Activated T-helper 2 cell treated with anti-CD3 and anti-CD28 coated beads, Interferon-gamma antibody, Interleukin-2, Interleukin-4, amounts not matched to agents 10 μg/mL and 5 μg/mL and 100 μg/mL, durations not matched to agents 14 hours and 24 hours and 36 hours (primary cell): ENCODE results near the gene SPNS2. TPM values are rescaled to one million over a fixed set of nuclear protein-coding genes. Genes with fewer than 3 reads are reported as not detected.

ENCODE experiments used
- DNase-seq: peaks from one replicate; pipeline ENCODE4 v3.0.0; 2021; ENCODE audit warnings: low spot score
- H3K27ac Mint-ChIP-seq: one replicate; pipeline ENCODE4 v1.8.0; 2021; ENCODE audit warnings: mixed read lengths
- H3K27me3 Mint-ChIP-seq: one replicate; pipeline ENCODE4 v1.8.0; 2021; ENCODE audit warnings: low read depth, mixed read lengths
- H3K36me3 Mint-ChIP-seq: one replicate; pipeline ENCODE4 v1.8.0; 2021; ENCODE audit warnings: low read depth, mixed read lengths
- H3K4me1 Mint-ChIP-seq: one replicate; pipeline ENCODE4 v1.8.0; 2021; ENCODE audit warnings: low read depth, mixed read lengths
- H3K4me3 Mint-ChIP-seq: one replicate; pipeline ENCODE4 v1.8.0; 2021; ENCODE audit warnings: low read depth, mild to moderate bottlenecking, moderate library complexity, mixed read lengths
- H3K9me3 Mint-ChIP-seq: one replicate; pipeline ENCODE4 v1.8.0; 2021; ENCODE audit warnings: mixed read lengths
- intact Hi-C: fragments of 100-400 bp; cut with micrococcal nuclease; formaldehyde crosslinking; loops from one replicate; pipeline ENCODE4 v1.15.1; 2023
- total RNA-seq: library from RNA; stranded (reverse); gene quantifications from 2 replicates; pipeline ENCODE4 v1.2.3, GENCODE V29; 2022

Gene SPNS2
- total RNA-seq, 1 donor from 2014 or later: 0.16 TPM

GRCh38 chr17:4587195-4587594 lies 88.5 kb downstream of the SPNS2 start:
- Mint-ChIP-seq H3K4me1 (peaks cover 2% of the 10 kb centered on the region), H3K27me3 (peaks cover 39% of the 10 kb centered on the region), H3K36me3 (no peaks in the 10 kb centered on the region), H3K9me3 (no peaks in the 10 kb centered on the region), H3K27ac (no peak overlapping the region), H3K4me3 (no peak overlapping the region)
- no peak for DNase-seq
- intact Hi-C loops: no loop called here

GRCh38 chr17:4587803-4588202 lies 89.1 kb downstream of the SPNS2 start:
- Mint-ChIP-seq H3K4me3 (no peak overlapping the region), H3K36me3 (no peaks in the 10 kb centered on the region)
- intact Hi-C loops: no loop called here

GRCh38 chr17:4588391-4588790 lies 89.7 kb downstream of the SPNS2 start:
- no peak overlapping the region for H3K4me3 Mint-ChIP-seq
- intact Hi-C loops: no loop called here
- no peak overlapping the region for H3K27ac Mint-ChIP-seq
- H3K27me3 Mint-ChIP-seq: peaks cover 28% of the 10 kb centered on the region
- H3K9me3 Mint-ChIP-seq: no peaks in the 10 kb centered on the region
- no peaks in the 10 kb centered on the region for H3K36me3 Mint-ChIP-seq
- no peak for DNase-seq
- H3K4me1 Mint-ChIP-seq: peaks cover 2% of the 10 kb centered on the region

More at GRCh38 chr17:4587803-4588202, 89.1 kb downstream of the SPNS2 start:
- Mint-ChIP-seq H3K27ac (no peak overlapping the region), H3K9me3 (no peaks in the 10 kb centered on the region), H3K27me3 (peaks cover 34% of the 10 kb centered on the region), H3K4me1 (peaks cover 2% of the 10 kb centered on the region)
- no peak for DNase-seq

Other genes with a start within 250 kb of the SPNS2 start
- 50.6 and 51.9 TPM in 2 replicates for gene ANKFY1, start 234.9 kb upstream of the SPNS2 start, total RNA-seq
- 74.1 and 74.5 TPM in 2 replicates for gene UBE2G1, start 132.2 kb upstream of the SPNS2 start, total RNA-seq
- gene SPNS3, start 64.9 kb upstream of the SPNS2 start, total RNA-seq: 2.8 and 3.3 TPM in 2 replicates
- 136 and 137 TPM in 2 replicates for gene MYBBP1A, start 56.5 kb downstream of the SPNS2 start, total RNA-seq
- gene GGT6, start 61.7 kb downstream of the SPNS2 start, total RNA-seq: not detected in 2 replicates
- not detected in 2 replicates for gene SMTNL2, start 85.6 kb downstream of the SPNS2 start, total RNA-seq
- not detected in 2 replicates for gene ALOX15, start 142.8 kb downstream of the SPNS2 start, total RNA-seq
- 115 and 116 TPM in 2 replicates for gene PELP1, start 205.3 kb downstream of the SPNS2 start, total RNA-seq
- gene ARRB2, start 211.8 kb downstream of the SPNS2 start, total RNA-seq: 226 and 231 TPM in 2 replicates
- 24.0 and 24.9 TPM in 2 replicates for gene MED11, start 232.5 kb downstream of the SPNS2 start, total RNA-seq
- gene ZMYND15, start 241.0 kb downstream of the SPNS2 start, total RNA-seq: 0.09 TPM in 1 of 2 replicates, not detected in the other
- gene CXCL16, start 241.0 kb downstream of the SPNS2 start, total RNA-seq: 1.8 and 2.3 TPM in 2 replicates